ENCODE data around the gene SUN1. TPM values are rescaled to one million over a fixed set of nuclear protein-coding genes. Genes with fewer than 3 reads are reported as not detected.
"Not testable (repeated sequence)": the region's sequence is repeated elsewhere in the genome, so short reads cannot be mapped to it uniquely, and the experiment has no call there.

Gene SUN1
- total RNA-seq, 1 experiment from 2014 or later: 126 TPM

- ChIA-PET CTCF (interaction anchor here (0.6 to 4.3 kb wide), 8 partner anchors 9 to 500 kb away, joined by 3 to 96 read pairs (median 8); no protein-coding TSS in a partner anchor), POLR2A (interaction anchor here (0.6 to 2.5 kb wide), 4 partner anchors 35 to 59 kb away, joined by 3 to 31 read pairs (median 12); partner anchors contain the start of gene SUN1)
- Mint-ChIP-seq H3K9me3 (ENCODE audit: unreplicated experiment) (no peaks in the 10 kb centered on the region), H3K4me3 (ENCODE audit: unreplicated experiment) (no peak overlapping the region), H3K27ac (ENCODE audit: low read depth, unreplicated experiment) (peak overlapping the region; percentile 86), H3K27me3 (ENCODE audit: insufficient read depth, unreplicated experiment) (no peaks in the 10 kb centered on the region), H3K4me1 (ENCODE audit: insufficient read depth, unreplicated experiment) (peaks cover 7% of the 10 kb centered on the region), H3K36me3 (ENCODE audit: insufficient read depth, unreplicated experiment) (peaks cover 67% of the 10 kb centered on the region)
- no peak for TF ChIP-seq CTCF (IDR thresholded peaks at IDR 0.05; ENCODE audit: unreplicated experiment)
- intact Hi-C loops (cut with micrococcal nuclease): loop anchor here (10.0 kb wide), 1 partner anchor 547 kb away; no protein-coding TSS in a partner anchor
- BruUV-seq (replicated peaks): no TSS peak
- DNase-seq (ENCODE audit: unreplicated experiment): no peak
Measured at GRCh38 chr7:871900-872537, 39.7 kb downstream of the SUN1 start.

- POLR2A ChIA-PET: interaction anchor here (0.6 to 2.5 kb wide), 9 partner anchors 36 to 105 kb away, joined by 3 to 31 read pairs (median 11); partner anchors contain the start of gene SUN1
- not testable (repeated sequence) for H3K27me3 Mint-ChIP-seq (ENCODE audit: insufficient read depth, unreplicated experiment); DNase-seq (ENCODE audit: unreplicated experiment); H3K9me3 Mint-ChIP-seq (ENCODE audit: unreplicated experiment); BruUV-seq (replicated peaks); H3K4me1 Mint-ChIP-seq (ENCODE audit: insufficient read depth, unreplicated experiment); H3K4me3 Mint-ChIP-seq (ENCODE audit: unreplicated experiment)
- peaks cover 64% of the 10 kb centered on the region for H3K36me3 Mint-ChIP-seq (ENCODE audit: insufficient read depth, unreplicated experiment)
- CTCF ChIA-PET: interaction anchor here (0.6 to 4.3 kb wide), 13 partner anchors 9 to 567 kb away, joined by 3 to 96 read pairs (median 7); no protein-coding TSS in a partner anchor
- H3K27ac Mint-ChIP-seq (ENCODE audit: low read depth, unreplicated experiment): peak overlapping the region; percentile 86
- intact Hi-C loops (cut with micrococcal nuclease): loop anchor here (1.0 to 10.0 kb wide), 2 partner anchors 86 to 548 kb away; no protein-coding TSS in a partner anchor
Measured at GRCh38 chr7:872685-873084, 40.4 kb downstream of the SUN1 start.

- DNase-seq (ENCODE audit: unreplicated experiment): peak; percentile 88
- Mint-ChIP-seq H3K27me3 (ENCODE audit: insufficient read depth, unreplicated experiment) (no peaks in the 10 kb centered on the region), H3K4me3 (ENCODE audit: unreplicated experiment) (no peak overlapping the region), H3K36me3 (ENCODE audit: insufficient read depth, unreplicated experiment) (peaks cover 60% of the 10 kb centered on the region), H3K27ac (ENCODE audit: low read depth, unreplicated experiment) (peak overlapping the region; percentile 86), H3K4me1 (ENCODE audit: insufficient read depth, unreplicated experiment) (no peaks in the 10 kb centered on the region), H3K9me3 (ENCODE audit: unreplicated experiment) (no peaks in the 10 kb centered on the region)
- POLR2A ChIA-PET: interaction anchor here (0.7 to 2.5 kb wide), 10 partner anchors 22 to 106 kb away, joined by 3 to 31 read pairs (median 8); partner anchors contain the start of gene SUN1
- peak; percentile 93 for TF ChIP-seq CTCF (IDR thresholded peaks at IDR 0.05; ENCODE audit: unreplicated experiment)
- BruUV-seq (replicated peaks): no TSS peak
- intact Hi-C loops (cut with micrococcal nuclease): loop anchor here (1.0 to 10.0 kb wide), 2 partner anchors 87 to 549 kb away; no protein-coding TSS in a partner anchor
- CTCF ChIA-PET: interaction anchor here (0.6 to 4.3 kb wide), 22 partner anchors 9 to 568 kb away, joined by 3 to 96 read pairs (median 4); no protein-coding TSS in a partner anchor
Measured at GRCh38 chr7:873367-874002, 41.2 kb downstream of the SUN1 start.

- Mint-ChIP-seq H3K36me3 (ENCODE audit: insufficient read depth, unreplicated experiment) (peaks cover 58% of the 10 kb centered on the region), H3K9me3 (ENCODE audit: unreplicated experiment) (no peaks in the 10 kb centered on the region), H3K4me1 (ENCODE audit: insufficient read depth, unreplicated experiment) (no peaks in the 10 kb centered on the region), H3K27me3 (ENCODE audit: insufficient read depth, unreplicated experiment) (no peaks in the 10 kb centered on the region), H3K4me3 (ENCODE audit: unreplicated experiment) (no peak overlapping the region), H3K27ac (ENCODE audit: low read depth, unreplicated experiment) (peak overlapping the region; percentile 86)
- POLR2A ChIA-PET: interaction anchor here (0.7 to 3.2 kb wide), 9 partner anchors 22 to 107 kb away, joined by 3 to 31 read pairs (median 12); partner anchors contain the start of gene SUN1
- CTCF ChIA-PET: interaction anchor here (0.6 to 4.3 kb wide), 24 partner anchors 9 to 601 kb away, joined by 3 to 96 read pairs (median 4); no protein-coding TSS in a partner anchor
- intact Hi-C loops (cut with micrococcal nuclease): loop anchor here (10.0 kb wide), 1 partner anchor 549 kb away; no protein-coding TSS in a partner anchor
- no peak for DNase-seq (ENCODE audit: unreplicated experiment)
- no peak for TF ChIP-seq CTCF (IDR thresholded peaks at IDR 0.05; ENCODE audit: unreplicated experiment)
- BruUV-seq (replicated peaks): TSS peak; percentile 41
Measured at GRCh38 chr7:874031-874749, 41.9 kb downstream of the SUN1 start.

All from MCF 10A (cell line).